IMR-90 (cell line): ENCODE measurements around the gene BCAS4. TPM values are rescaled to one million over a fixed set of nuclear protein-coding genes. Genes with fewer than 3 reads are reported as not detected.

Experiments
- ATAC-seq: fragments of 200-7000 bp; cut with Tn5 transposase; 2 replicates; pipeline ENCODE4 v1.9.1; 2020; ENCODE audit warnings: low read depth, mild to moderate bottlenecking, moderate library complexity
- BruUV-seq: library from RNA; stranded (reverse); fragments of 400-500 nt; replicated peaks from 2 replicates; lab custom pipeline; 2021; lab: Mats Ljungman, UMichigan
- CTCF ChIA-PET: fragments of 300-600 bp; formaldehyde crosslinking; extraction: SDS; loops from one replicate; lab custom pipeline; 2021; ENCODE audit warnings: antibody characterized with exemption; lab: Yijun Ruan, JAX
- POLR2A ChIA-PET: fragments of 300-600 bp; sonication (Branson Sonifier 250); formaldehyde crosslinking; loops from one replicate; lab custom pipeline; 2022; ENCODE audit warnings: antibody characterized with exemption; ENCODE audit not compliant: unreplicated experiment; lab: Charles Lee
- DNase-seq: peaks from one replicate; pipeline ENCODE4 v3.0.0; 2013
- H2AFZ ChIP-seq: replicated peaks from 2 replicates; pipeline ENCODE3; 2013; ENCODE audit warnings: low read length, mild to moderate bottlenecking; ENCODE audit not compliant: poor library complexity
- H2AK5ac ChIP-seq: 2 replicates; pipeline ENCODE4 v1.6.1; 2013; ENCODE audit warnings: low read depth, low read length, inconsistent platforms
- H2AK9ac ChIP-seq: replicated peaks from 2 replicates; pipeline ENCODE3; 2013; ENCODE audit warnings: mild to moderate bottlenecking, low read depth, low read length, moderate library complexity; ENCODE audit not compliant: poor library complexity
- H2BK120ac ChIP-seq: 2 replicates; pipeline ENCODE4 v1.6.1; 2013; ENCODE audit warnings: low read depth, low read length, inconsistent platforms
- H2BK15ac ChIP-seq: 3 replicates; pipeline ENCODE4 v1.6.1; 2013; ENCODE audit warnings: low read depth, low read length, inconsistent platforms
- H2BK20ac ChIP-seq: 2 replicates; pipeline ENCODE4 v1.6.1; 2013; ENCODE audit warnings: low read depth, mild to moderate bottlenecking, inconsistent platforms, low read length, moderate library complexity
- H2BK5ac ChIP-seq: 2 replicates; pipeline ENCODE4 v1.6.1; 2013; ENCODE audit warnings: mild to moderate bottlenecking, low read depth, low read length, inconsistent platforms; ENCODE audit not compliant: poor library complexity, severe bottlenecking
- H3K14ac ChIP-seq: replicated peaks from 2 replicates; pipeline ENCODE4 v1.6.1; 2013; ENCODE audit warnings: low read depth, low read length, inconsistent platforms
- H3K18ac ChIP-seq: 2 replicates; pipeline ENCODE4 v1.6.1; 2013; ENCODE audit warnings: low read depth, low read length, control low read depth
- H3K23ac ChIP-seq: 2 replicates; pipeline ENCODE4 v1.6.1; 2013; ENCODE audit warnings: low read depth, low read length, inconsistent platforms
- H3K27ac ChIP-seq: 2 replicates; pipeline ENCODE4 v1.5.1; 2013; ENCODE audit warnings: mild to moderate bottlenecking, control low read depth, low read length; ENCODE audit not compliant: insufficient read depth
- H3K27me3 ChIP-seq: 2 replicates; pipeline ENCODE4 v1.6.1; 2013; ENCODE audit warnings: low read length; ENCODE audit not compliant: control insufficient read depth, insufficient read depth
- H3K36me3 ChIP-seq: 2 replicates; pipeline ENCODE4 v1.6.1; 2013; ENCODE audit warnings: low read length, mixed read lengths; ENCODE audit not compliant: control insufficient read depth, insufficient read depth
- H3K4ac ChIP-seq: 2 replicates; pipeline ENCODE4 v1.6.1; 2013; ENCODE audit warnings: low read depth, low read length, inconsistent platforms
- H3K4me1 ChIP-seq: 2 replicates; pipeline ENCODE4 v1.6.1; 2013; ENCODE audit warnings: low read length, mixed read lengths; ENCODE audit not compliant: control insufficient read depth, insufficient read depth
- H3K4me2 ChIP-seq: 2 replicates; pipeline ENCODE4 v1.6.1; 2013; ENCODE audit warnings: low read depth, mild to moderate bottlenecking, control low read depth, low read length, moderate library complexity
- H3K4me3 ChIP-seq: 2 replicates; pipeline ENCODE4 v1.5.1; 2013; ENCODE audit warnings: low read depth, mild to moderate bottlenecking, control low read depth, low read length, moderate library complexity; ENCODE audit not compliant: insufficient read depth
- H3K56ac ChIP-seq: 2 replicates; pipeline ENCODE4 v1.6.1; 2013; ENCODE audit warnings: low read length, inconsistent platforms; ENCODE audit not compliant: insufficient read depth; ENCODE audit errors: extremely low read depth
- H3K79me1 ChIP-seq, 2 experiments: 2 replicates each; pipeline ENCODE4 v1.6.1; 2013; ENCODE audit warnings: low read length in 2 of 2, inconsistent platforms in 1 of 2, low read depth in 1 of 2
- H3K9ac ChIP-seq: 2 replicates; pipeline ENCODE4 v1.6.1; 2013; ENCODE audit warnings: low read depth, low read length, control low read depth
- H3K9me1 ChIP-seq: 2 replicates; pipeline ENCODE4 v1.6.1; 2013; ENCODE audit warnings: low read length, inconsistent platforms; ENCODE audit not compliant: insufficient read depth
- H3K9me3 ChIP-seq: 2 replicates; pipeline ENCODE4 v1.6.1; 2013; ENCODE audit warnings: low read length; ENCODE audit not compliant: control insufficient read depth, insufficient read depth
- H4K20me1 ChIP-seq: 2 replicates; pipeline ENCODE4 v1.6.1; 2013; ENCODE audit warnings: low read length, inconsistent platforms; ENCODE audit not compliant: insufficient read depth
- H4K5ac ChIP-seq: 2 replicates; pipeline ENCODE4 v1.6.1; 2013; ENCODE audit warnings: mild to moderate bottlenecking, low read depth, low read length, control low read depth
- H4K8ac ChIP-seq, 2 experiments: 2 replicates each; pipeline ENCODE4 v1.6.1; 2013; ENCODE audit warnings: low read depth in 2 of 2, low read length in 2 of 2, control low read depth in 1 of 2, inconsistent platforms in 1 of 2
- H4K91ac ChIP-seq: 2 replicates; pipeline ENCODE4 v1.6.1; 2013; ENCODE audit warnings: low read depth, low read length, inconsistent platforms; ENCODE audit not compliant: insufficient read depth
- BHLHE40 ChIP-seq: fragments of 150-350 bp; IDR thresholded peaks from 2 replicates; pipeline ENCODE4 v1.6.1; 2016; ENCODE audit warnings: mild to moderate bottlenecking, low read depth, low read length
- CEBPB ChIP-seq: IDR thresholded peaks from 2 replicates; pipeline ENCODE4 v1.6.1; 2012; ENCODE audit warnings: low read depth, low read length, improper control_type of control experiment
- MAFK ChIP-seq: IDR thresholded peaks from 2 replicates; pipeline ENCODE4 v1.6.1; 2012; ENCODE audit warnings: low read depth, low read length, improper control_type of control experiment
- MAZ ChIP-seq: IDR thresholded peaks from 2 replicates; pipeline ENCODE4 v1.6.1; 2012; ENCODE audit warnings: low read depth, mild to moderate bottlenecking, low read length, improper control_type of control experiment, moderate library complexity, borderline replicate concordance
- MXI1 ChIP-seq: IDR thresholded peaks from 2 replicates; pipeline ENCODE4 v1.6.1; 2012; ENCODE audit warnings: low read depth, mild to moderate bottlenecking, low read length, moderate library complexity, borderline replicate concordance
- POLR2A ChIP-seq: IDR thresholded peaks from 2 replicates; pipeline ENCODE4 v1.6.1; 2012; ENCODE audit warnings: mild to moderate bottlenecking, low read depth, low read length
- RCOR1 ChIP-seq: IDR thresholded peaks from 2 replicates; pipeline ENCODE4 v1.6.1; 2012; ENCODE audit warnings: mild to moderate bottlenecking, low read length, improper control_type of control experiment; ENCODE audit not compliant: insufficient replicate concordance
- RFX5 ChIP-seq: IDR thresholded peaks from 2 replicates; pipeline ENCODE4 v1.8.0; 2012; ENCODE audit warnings: low read depth, mild to moderate bottlenecking, low read length, moderate library complexity
- WGBS, 2 experiments: methylation state at CpG; one replicate each; pipeline versions ENCODE4 v1.1.5 to v1.1.7; 2013; ENCODE audit warnings: missing lambda C conversion rate in 2 of 2; ENCODE audit not compliant: insufficient read length in 1 of 2; ENCODE audit errors: extremely low coverage in 2 of 2; 5-methylcytosine and 5-hydroxymethylcytosine counted together
- dilution Hi-C: fragments of 300-500 bp; cut with HindIII; formaldehyde crosslinking; loops from one replicate; pipeline ENCODE4 v1.14.3; 2018; ENCODE audit warnings: low sequenced_read_pairs; ENCODE audit not compliant: unreplicated experiment
- in situ Hi-C: fragments of 300-500 bp; cut with MboI; formaldehyde crosslinking; loops from 3 replicates; pipeline ENCODE4 v1.14.3; 2019; ENCODE audit warnings: low sequenced_read_pairs, inconsistent platforms, mixed read lengths
- intact Hi-C: fragments of 100-400 bp; cut with micrococcal nuclease; formaldehyde crosslinking; loops from 2 replicates; pipeline ENCODE4 v1.10.0; 2022
- polyA plus RNA-seq, 3 experiments: library from polyadenylated mRNA; depleted of rRNA; stranded (reverse); fragments of >200 nt; gene quantifications; 2 replicates each; pipeline ENCODE4 v1.2.3, GENCODE V29; 2012; ENCODE audit warnings: low replicate concordance in 1 of 3
- total RNA-seq: library from RNA; depleted of rRNA; stranded (reverse); fragments of >200 nt; gene quantifications from 2 replicates; pipeline ENCODE4 v1.2.3, GENCODE V29; 2012
- TF ChIP-seq, protein P1 (sequence below): conservative IDR thresholded peaks from 2 replicates; pipeline ENCODE4 v1.5.1; 2012; ENCODE audit warnings: mild to moderate bottlenecking, low read depth, low read length, improper control_type of control experiment

Gene BCAS4
- total and polyA plus RNA-seq, 2 of the 4 experiments (the other 2 are of a cell fraction) = 42.7 to 47.5 TPM

- H3K9me1 ChIP-seq = peaks cover 12% of the 10 kb centered on the region
- H2BK20ac ChIP-seq = no peak overlapping the region
- H2BK15ac ChIP-seq = no peak overlapping the region
- ChIA-PET CTCF (no interaction called here), POLR2A (no interaction called here)
- H3K56ac ChIP-seq = no peak overlapping the region
- H3K4me1 ChIP-seq = no peaks in the 10 kb centered on the region
- DNase-seq = no peak
- H3K9ac ChIP-seq = no peak overlapping the region
- in situ Hi-C loops (no loop called here), dilution Hi-C loops (no loop called here), intact Hi-C loops (no loop called here)
- H4K5ac ChIP-seq = no peak overlapping the region
- H3K18ac ChIP-seq = no peak overlapping the region
- H3K27me3 ChIP-seq = no peaks in the 10 kb centered on the region
- peaks cover 9 to 29% of the 10 kb centered on the region in 2 experiments; a peak in 3 of 4 replicates for H3K79me1 ChIP-seq
- no TSS peak for BruUV-seq
- no peak overlapping the region for H3K23ac ChIP-seq
- H2AK5ac ChIP-seq = no peak overlapping the region
- no peak overlapping the region for H2BK120ac ChIP-seq
- no peak overlapping the region for H3K27ac ChIP-seq
- H3K4me2 ChIP-seq = no peak overlapping the region
- H3K9me3 ChIP-seq = 0 out of 2 replicates have a peak, but pooled peaks cover 2% of the 10 kb centered on the region
- no peak overlapping the region for H4K91ac ChIP-seq
- H2AK9ac ChIP-seq = no peak overlapping the region
- H3K14ac ChIP-seq = no peak overlapping the region
- no peak overlapping the region for H2AFZ ChIP-seq
- peaks cover 12% of the 10 kb centered on the region for H4K20me1 ChIP-seq
- WGBS, 2 experiments = 82% methylated on average over 6 of the region's 11 CpGs; no CpG with 5 or more reads in 1 of the 2 experiments
- H3K4ac ChIP-seq = no peak overlapping the region
- ATAC-seq = no peak
- H3K36me3 ChIP-seq = peaks cover 9% of the 10 kb centered on the region
- H4K8ac ChIP-seq = no peak overlapping the region
- TF ChIP-seq RFX5 = no peak
- no peak for TF ChIP-seq BHLHE40
- TF ChIP-seq CEBPB = no peak
- TF ChIP-seq MAFK = no peak
- TF ChIP-seq MAZ = no peak
- no peak for TF ChIP-seq RCOR1
- TF ChIP-seq, protein P1, sequence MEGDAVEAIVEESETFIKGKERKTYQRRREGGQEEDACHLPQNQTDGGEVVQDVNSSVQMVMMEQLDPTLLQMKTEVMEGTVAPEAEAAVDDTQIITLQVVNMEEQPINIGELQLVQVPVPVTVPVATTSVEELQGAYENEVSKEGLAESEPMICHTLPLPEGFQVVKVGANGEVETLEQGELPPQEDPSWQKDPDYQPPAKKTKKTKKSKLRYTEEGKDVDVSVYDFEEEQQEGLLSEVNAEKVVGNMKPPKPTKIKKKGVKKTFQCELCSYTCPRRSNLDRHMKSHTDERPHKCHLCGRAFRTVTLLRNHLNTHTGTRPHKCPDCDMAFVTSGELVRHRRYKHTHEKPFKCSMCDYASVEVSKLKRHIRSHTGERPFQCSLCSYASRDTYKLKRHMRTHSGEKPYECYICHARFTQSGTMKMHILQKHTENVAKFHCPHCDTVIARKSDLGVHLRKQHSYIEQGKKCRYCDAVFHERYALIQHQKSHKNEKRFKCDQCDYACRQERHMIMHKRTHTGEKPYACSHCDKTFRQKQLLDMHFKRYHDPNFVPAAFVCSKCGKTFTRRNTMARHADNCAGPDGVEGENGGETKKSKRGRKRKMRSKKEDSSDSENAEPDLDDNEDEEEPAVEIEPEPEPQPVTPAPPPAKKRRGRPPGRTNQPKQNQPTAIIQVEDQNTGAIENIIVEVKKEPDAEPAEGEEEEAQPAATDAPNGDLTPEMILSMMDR = no peak
- TF ChIP-seq MXI1 = no peak
- no peak for TF ChIP-seq POLR2A
- H3K4me3 ChIP-seq = no peak overlapping the region
- H2BK5ac ChIP-seq = no peak overlapping the region
These were observed 89.0 kb downstream of the BCAS4 start for GRCh38 chr20:50883856-50884255.
